Fibroblast of villous mesenchyme (primary cell): ENCODE results near the gene CBARP. TPM values are rescaled to one million over a fixed set of nuclear protein-coding genes. Genes with fewer than 3 reads are reported as not detected.

Source experiments
- DNase-seq: peaks from one replicate; pipeline ENCODE4 v3.0.0-alpha.2; 2010; ENCODE audit warnings: low read depth
- H3K4me3 ChIP-seq: 2 replicates; pipeline ENCODE4 v1.5.1; 2011; ENCODE audit warnings: low read depth, mild to moderate bottlenecking, low read length
- CTCF ChIP-seq: IDR thresholded peaks from 2 replicates; pipeline ENCODE4 v1.5.1; 2012; ENCODE audit warnings: low read depth, mild to moderate bottlenecking, low read length; ENCODE audit not compliant: insufficient read depth
- total RNA-seq: library from RNA; depleted of rRNA; stranded (reverse); fragments of >200 nt; gene quantifications from 2 replicates; pipeline ENCODE4 v1.2.3, GENCODE V29; 2012

The CBARP gene
- total RNA-seq, 1 donor: 6.0 TPM

- no peak for DNase-seq
- no peak overlapping the region for H3K4me3 ChIP-seq
- no peak for TF ChIP-seq CTCF
These were observed 6.9 kb downstream of the CBARP start for GRCh38 chr19:1230783-1231489.

- no peak overlapping the region for H3K4me3 ChIP-seq
- no peak for DNase-seq
- no peak for TF ChIP-seq CTCF
These were observed 7.7 kb downstream of the CBARP start for GRCh38 chr19:1229924-1230782.

- no peak for TF ChIP-seq CTCF
- DNase-seq: no peak
- no peak overlapping the region for H3K4me3 ChIP-seq
These were observed 8.5 kb downstream of the CBARP start for GRCh38 chr19:1229056-1229923.

GRCh38 chr19:1228161-1228957, 9.4 kb downstream of the CBARP start:
- no peak overlapping the region for H3K4me3 ChIP-seq
- TF ChIP-seq CTCF: no peak
- DNase-seq: no peak

GRCh38 chr19:1227304-1228054, 10.3 kb downstream of the CBARP start:
- H3K4me3 ChIP-seq: no peak overlapping the region
- TF ChIP-seq CTCF: no peak
- DNase-seq: peak; percentile 40
